ENCODE measurements around the gene DELE1. TPM values are rescaled to one million over a fixed set of nuclear protein-coding genes. Genes with fewer than 3 reads are reported as not detected.
A peak's percentile ranks its signal among the peaks of the same experiment; 100 is the strongest.

The DELE1 gene
- total RNA-seq, 1 experiment from 2014 or later = 81.5 TPM

GRCh38 chr5:141875795-141876627 is 47.7 kb upstream of the DELE1 start (continued):
- TF ChIP-seq STAT6 (CRISPR knock-in tag; conservative IDR thresholded peaks at IDR 0.05; ENCODE audit: low read depth) (no peak), PRRX2 (CRISPR knock-in tag; IDR thresholded peaks at IDR 0.05) (no peak), ESRRA (CRISPR knock-in tag; IDR thresholded peaks at IDR 0.05; ENCODE audit: borderline replicate concordance) (no peak), EMX1 (CRISPR knock-in tag; IDR thresholded peaks at IDR 0.05) (no peak), GTF2I (CRISPR knock-in tag; conservative IDR thresholded peaks at IDR 0.05) (no peak), HMGA2 (CRISPR knock-in tag; IDR thresholded peaks at IDR 0.05) (no peak), IRF2 (CRISPR knock-in tag; IDR thresholded peaks at IDR 0.05; ENCODE audit: borderline replicate concordance, low read depth) (no peak), ZNF219 (CRISPR knock-in tag; IDR thresholded peaks at IDR 0.05; ENCODE audit: borderline replicate concordance) (peak; percentile 64; the same call in 1 of the 2 replicates), ZNF396 (CRISPR knock-in tag; IDR thresholded peaks at IDR 0.05; ENCODE audit: borderline replicate concordance) (no peak), AFF4 (CRISPR knock-in tag; IDR thresholded peaks at IDR 0.05; ENCODE audit: borderline replicate concordance) (no peak), CBFB (CRISPR knock-in tag; IDR thresholded peaks at IDR 0.05; ENCODE audit: low read depth) (no peak), ATF1 (CRISPR knock-in tag; IDR thresholded peaks at IDR 0.05) (0 out of 2 replicates have a peak, but pooled peaks have one; percentile 66), CREB1 (CRISPR knock-in tag; IDR thresholded peaks at IDR 0.05) (no peak), MYBL2 (CRISPR knock-in tag; IDR thresholded peaks at IDR 0.05) (no peak), NFE2L1 (CRISPR knock-in tag; IDR thresholded peaks at IDR 0.05) (no peak), JUN (CRISPR knock-in tag; IDR thresholded peaks at IDR 0.05) (peak; percentile 63; the same call in 1 of the 2 replicates), TEAD4 (CRISPR knock-in tag; IDR thresholded peaks at IDR 0.05) (peak; percentile 32; the same call in 1 of the 2 replicates)
- TF ChIP-seq, protein P1, sequence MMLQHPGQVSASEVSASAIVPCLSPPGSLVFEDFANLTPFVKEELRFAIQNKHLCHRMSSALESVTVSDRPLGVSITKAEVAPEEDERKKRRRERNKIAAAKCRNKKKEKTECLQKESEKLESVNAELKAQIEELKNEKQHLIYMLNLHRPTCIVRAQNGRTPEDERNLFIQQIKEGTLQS (CRISPR knock-in tag; conservative IDR thresholded peaks at IDR 0.05) = no peak
- TF ChIP-seq, protein P2, sequence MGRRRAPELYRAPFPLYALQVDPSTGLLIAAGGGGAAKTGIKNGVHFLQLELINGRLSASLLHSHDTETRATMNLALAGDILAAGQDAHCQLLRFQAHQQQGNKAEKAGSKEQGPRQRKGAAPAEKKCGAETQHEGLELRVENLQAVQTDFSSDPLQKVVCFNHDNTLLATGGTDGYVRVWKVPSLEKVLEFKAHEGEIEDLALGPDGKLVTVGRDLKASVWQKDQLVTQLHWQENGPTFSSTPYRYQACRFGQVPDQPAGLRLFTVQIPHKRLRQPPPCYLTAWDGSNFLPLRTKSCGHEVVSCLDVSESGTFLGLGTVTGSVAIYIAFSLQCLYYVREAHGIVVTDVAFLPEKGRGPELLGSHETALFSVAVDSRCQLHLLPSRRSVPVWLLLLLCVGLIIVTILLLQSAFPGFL (CRISPR knock-in tag; IDR thresholded peaks at IDR 0.05; ENCODE audit: borderline replicate concordance) = no peak
- TF ChIP-seq, protein P3, sequence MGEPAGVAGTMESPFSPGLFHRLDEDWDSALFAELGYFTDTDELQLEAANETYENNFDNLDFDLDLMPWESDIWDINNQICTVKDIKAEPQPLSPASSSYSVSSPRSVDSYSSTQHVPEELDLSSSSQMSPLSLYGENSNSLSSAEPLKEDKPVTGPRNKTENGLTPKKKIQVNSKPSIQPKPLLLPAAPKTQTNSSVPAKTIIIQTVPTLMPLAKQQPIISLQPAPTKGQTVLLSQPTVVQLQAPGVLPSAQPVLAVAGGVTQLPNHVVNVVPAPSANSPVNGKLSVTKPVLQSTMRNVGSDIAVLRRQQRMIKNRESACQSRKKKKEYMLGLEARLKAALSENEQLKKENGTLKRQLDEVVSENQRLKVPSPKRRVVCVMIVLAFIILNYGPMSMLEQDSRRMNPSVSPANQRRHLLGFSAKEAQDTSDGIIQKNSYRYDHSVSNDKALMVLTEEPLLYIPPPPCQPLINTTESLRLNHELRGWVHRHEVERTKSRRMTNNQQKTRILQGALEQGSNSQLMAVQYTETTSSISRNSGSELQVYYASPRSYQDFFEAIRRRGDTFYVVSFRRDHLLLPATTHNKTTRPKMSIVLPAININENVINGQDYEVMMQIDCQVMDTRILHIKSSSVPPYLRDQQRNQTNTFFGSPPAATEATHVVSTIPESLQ (CRISPR knock-in tag; IDR thresholded peaks at IDR 0.05) = no peak
